HepG2 (cell line): Measurements from ENCODE around the gene NDRG3. TPM values are rescaled to one million over a fixed set of nuclear protein-coding genes. Genes with fewer than 3 reads are reported as not detected.

Experiments used
- ATM ChIP-seq: fragments of 450-650 bp; IDR thresholded peaks from 2 replicates; pipeline ENCODE4 v1.7.1; 2017; ENCODE audit warnings: mild to moderate bottlenecking, borderline replicate concordance
- BCL6 ChIP-seq: IDR thresholded peaks from 2 replicates; pipeline ENCODE4 v1.6.1; 2016; ENCODE audit warnings: missing genetic modification reagents, missing compliant biosample characterization
- HDAC6 ChIP-seq: fragments of 200-600 bp; sonication (generic); IDR thresholded peaks from 2 replicates; pipeline ENCODE4 v1.7.0; 2017; ENCODE audit warnings: mild to moderate bottlenecking, antibody characterized with exemption, low read length, low read depth
- HMGXB3 ChIP-seq: sonication (generic); formaldehyde crosslinking; IDR thresholded peaks from 2 replicates; pipeline ENCODE4 v1.4.0; 2020; ENCODE audit warnings: missing genetic modification reagents, borderline replicate concordance
- MED8 ChIP-seq: sonication (generic); formaldehyde crosslinking; IDR thresholded peaks from 2 replicates; pipeline ENCODE4 v1.8.1; 2023; ENCODE audit warnings: mild to moderate bottlenecking, missing genetic modification reagents; ENCODE audit not compliant: insufficient replicate concordance
- MXD1 ChIP-seq: sonication (generic); formaldehyde crosslinking; IDR thresholded peaks from 2 replicates; pipeline ENCODE4 v1.4.0; 2020; ENCODE audit warnings: mild to moderate bottlenecking, missing genetic modification reagents
- MXD4 ChIP-seq: IDR thresholded peaks from 2 replicates; pipeline ENCODE4 v1.6.1; 2016; ENCODE audit warnings: mild to moderate bottlenecking, missing biosample characterization, missing genetic modification reagents
- NR2F1 ChIP-seq, 2 experiments: fragments of 450-650 bp in 1 of 2; formaldehyde crosslinking in 1 of 2; IDR thresholded peaks; 2 replicates each; pipeline versions ENCODE4 v1.5.0 to v1.6.1; 2016 to 2020; ENCODE audit warnings: mild to moderate bottlenecking in 1 of 2, missing compliant biosample characterization in 1 of 2, missing genetic modification reagents in 1 of 2, moderate library complexity in 1 of 2
- NR3C1 ChIP-seq: sonication (generic); formaldehyde crosslinking; IDR thresholded peaks from 2 replicates; pipeline ENCODE4 v1.4.0; 2020; ENCODE audit warnings: missing genetic modification reagents
- PHB2 ChIP-seq: fragments of 450-650 bp; IDR thresholded peaks from 2 replicates; pipeline ENCODE4 v1.6.1; 2018; ENCODE audit not compliant: partially characterized antibody
- REPIN1 ChIP-seq: sonication (generic); formaldehyde crosslinking; IDR thresholded peaks from 2 replicates; pipeline ENCODE4 v1.8.0; 2022; ENCODE audit warnings: missing genetic modification reagents, low read depth, mild to moderate bottlenecking, borderline replicate concordance
- SIX4 ChIP-seq: sonication (generic); formaldehyde crosslinking; IDR thresholded peaks from 2 replicates; pipeline ENCODE4 v1.4.0; 2020; ENCODE audit warnings: missing genetic modification reagents
- YEATS2 ChIP-seq: sonication (generic); formaldehyde crosslinking; IDR thresholded peaks from 2 replicates; pipeline ENCODE4 v1.4.0; 2020; ENCODE audit warnings: missing genetic modification reagents, borderline replicate concordance
- ZKSCAN1 ChIP-seq: fragments of 150-350 bp; IDR thresholded peaks from 2 replicates; pipeline ENCODE4 v1.6.1; 2014; ENCODE audit warnings: low read length
- ZKSCAN8 ChIP-seq: IDR thresholded peaks from 2 replicates; pipeline ENCODE4 v1.6.1; 2016; ENCODE audit warnings: borderline replicate concordance, missing genetic modification reagents, missing compliant biosample characterization
- ZNF224 ChIP-seq: sonication (generic); formaldehyde crosslinking; IDR thresholded peaks from 2 replicates; pipeline ENCODE4 v1.5.0; 2020; ENCODE audit warnings: mild to moderate bottlenecking, missing genetic modification reagents
- ZNF251 ChIP-seq: sonication (generic); formaldehyde crosslinking; IDR thresholded peaks from 2 replicates; pipeline ENCODE4 v1.9.0; 2021; ENCODE audit warnings: mild to moderate bottlenecking, missing genetic modification reagents
- ZNF704 ChIP-seq: sonication (generic); formaldehyde crosslinking; IDR thresholded peaks from 2 replicates; pipeline ENCODE4 v1.8.1; 2023; ENCODE audit warnings: mild to moderate bottlenecking, inconsistent platforms, moderate library complexity, missing genetic modification reagents, borderline replicate concordance
- polyA plus RNA-seq, 8 experiments: library from polyadenylated mRNA; depleted of rRNA in 3 of 8; stranded (reverse) in 7 of 8; unstranded in 1 of 8; fragments of >200 nt; fragmentation: Illumina TruSeq in 4 of 8; extraction: Trizol in 4 of 8; gene quantifications; 2 replicates each; pipeline versions ENCODE4 v1.2.1 to v1.2.3, GENCODE V29; 2011 to 2016; ENCODE audit warnings: low read depth in 4 of 8, missing spikeins in 1 of 8, mixed read lengths in 1 of 8; ENCODE audit not compliant: insufficient read depth in 1 of 8
- total RNA-seq, 5 experiments: library from RNA; depleted of rRNA; stranded (reverse); fragments of >200 nt; fragmentation: Illumina TruSeq; extraction: Trizol; gene quantifications; 2 replicates each; pipeline ENCODE4 v1.2.3, GENCODE V29; 2016; ENCODE audit warnings: low read depth in 1 of 5
- TF ChIP-seq, protein P1 (sequence below): sonication (generic); formaldehyde crosslinking; IDR thresholded peaks from 2 replicates; pipeline ENCODE4 v1.5.0; 2020; ENCODE audit warnings: missing genetic modification reagents
- TF ChIP-seq, protein P2 (sequence below): sonication (generic); formaldehyde crosslinking; IDR thresholded peaks from 2 replicates; pipeline ENCODE4 v1.9.0; 2022; ENCODE audit warnings: missing genetic modification reagents, mild to moderate bottlenecking, borderline replicate concordance

Gene NDRG3
- total and polyA plus RNA-seq, 2 of the 13 experiments (the other 11 are each of a cell fraction or from before 2014, with no cell fraction given), result 36.0 to 40.5 TPM

DNA sequence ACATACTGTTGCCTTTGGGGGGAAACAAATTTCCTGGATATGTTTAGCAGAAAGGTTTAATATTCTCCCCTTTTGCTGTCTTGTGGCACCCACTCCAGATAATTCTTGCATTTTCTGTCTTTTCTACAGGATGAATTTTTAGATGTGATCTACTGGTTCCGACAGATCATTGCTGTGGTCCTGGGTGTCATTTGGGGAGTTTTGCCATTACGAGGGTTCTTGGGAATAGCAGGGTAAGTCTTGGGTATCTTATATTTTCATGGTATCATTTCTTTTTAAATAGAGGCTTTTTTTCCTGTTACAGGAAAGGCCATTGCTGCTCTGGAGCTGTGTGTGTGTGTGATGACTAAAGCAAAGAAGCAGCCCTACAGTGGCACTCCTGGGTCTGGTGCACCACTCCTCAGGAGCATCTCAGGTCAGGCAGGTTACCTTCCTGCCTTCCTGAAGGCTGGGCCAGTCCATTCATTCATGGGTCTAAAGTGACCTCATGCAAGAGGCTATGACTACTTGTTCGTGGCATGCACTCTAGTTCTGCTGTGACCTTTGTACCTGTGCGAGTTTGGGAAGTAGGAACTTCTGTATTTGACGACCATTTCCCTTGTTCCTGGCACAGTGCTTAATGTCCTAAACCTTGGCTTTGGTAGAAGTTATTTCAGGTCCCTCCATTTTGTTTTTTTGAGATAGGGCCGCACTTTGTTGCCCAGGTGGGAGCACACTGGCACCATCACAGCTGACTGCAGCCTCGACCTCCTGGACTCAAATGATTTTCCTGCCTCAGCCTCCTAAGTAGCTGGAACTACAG lies 138.1 kb downstream of the NDRG3 start (continued):
- TF ChIP-seq HMGXB3 (CRISPR knock-in tag), result peak; percentile 89
- no peak; the same call in 1 of the 2 replicates for TF ChIP-seq SIX4 (CRISPR knock-in tag)
- TF ChIP-seq HDAC6, result no peak
- TF ChIP-seq MXD4 (CRISPR knock-in tag), result 0 out of 2 replicates have a peak, but pooled peaks have one; percentile 67
- no peak; the same call in 1 of the 2 replicates for TF ChIP-seq ZKSCAN8
- TF ChIP-seq MED8 (CRISPR knock-in tag), result no peak
- peak; percentile 44; the same call in 1 of the 2 replicates for TF ChIP-seq YEATS2
- no peak for TF ChIP-seq ZNF224
- no peak for TF ChIP-seq ZNF704
- TF ChIP-seq BCL6, result no peak; the same call in 1 of the 2 replicates
- TF ChIP-seq ZNF251 (CRISPR knock-in tag), result no peak
- TF ChIP-seq PHB2, result no peak
- TF ChIP-seq, protein P1, sequence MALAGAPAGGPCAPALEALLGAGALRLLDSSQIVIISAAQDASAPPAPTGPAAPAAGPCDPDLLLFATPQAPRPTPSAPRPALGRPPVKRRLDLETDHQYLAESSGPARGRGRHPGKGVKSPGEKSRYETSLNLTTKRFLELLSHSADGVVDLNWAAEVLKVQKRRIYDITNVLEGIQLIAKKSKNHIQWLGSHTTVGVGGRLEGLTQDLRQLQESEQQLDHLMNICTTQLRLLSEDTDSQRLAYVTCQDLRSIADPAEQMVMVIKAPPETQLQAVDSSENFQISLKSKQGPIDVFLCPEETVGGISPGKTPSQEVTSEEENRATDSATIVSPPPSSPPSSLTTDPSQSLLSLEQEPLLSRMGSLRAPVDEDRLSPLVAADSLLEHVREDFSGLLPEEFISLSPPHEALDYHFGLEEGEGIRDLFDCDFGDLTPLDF (CRISPR knock-in tag), result no peak
- TF ChIP-seq ZKSCAN1, result no peak
- TF ChIP-seq REPIN1 (CRISPR knock-in tag), result no peak
- no peak for TF ChIP-seq NR3C1 (CRISPR knock-in tag)
- no peak for TF ChIP-seq ATM
- TF ChIP-seq MXD1 (CRISPR knock-in tag), result no peak
- peak; percentile 23 to 84 for TF ChIP-seq NR2F1 (CRISPR knock-in tag; IDR thresholded peaks at IDR 0.05)
- TF ChIP-seq, protein P2, sequence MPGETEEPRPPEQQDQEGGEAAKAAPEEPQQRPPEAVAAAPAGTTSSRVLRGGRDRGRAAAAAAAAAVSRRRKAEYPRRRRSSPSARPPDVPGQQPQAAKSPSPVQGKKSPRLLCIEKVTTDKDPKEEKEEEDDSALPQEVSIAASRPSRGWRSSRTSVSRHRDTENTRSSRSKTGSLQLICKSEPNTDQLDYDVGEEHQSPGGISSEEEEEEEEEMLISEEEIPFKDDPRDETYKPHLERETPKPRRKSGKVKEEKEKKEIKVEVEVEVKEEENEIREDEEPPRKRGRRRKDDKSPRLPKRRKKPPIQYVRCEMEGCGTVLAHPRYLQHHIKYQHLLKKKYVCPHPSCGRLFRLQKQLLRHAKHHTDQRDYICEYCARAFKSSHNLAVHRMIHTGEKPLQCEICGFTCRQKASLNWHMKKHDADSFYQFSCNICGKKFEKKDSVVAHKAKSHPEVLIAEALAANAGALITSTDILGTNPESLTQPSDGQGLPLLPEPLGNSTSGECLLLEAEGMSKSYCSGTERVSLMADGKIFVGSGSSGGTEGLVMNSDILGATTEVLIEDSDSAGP (CRISPR knock-in tag), result no peak
